Body of pancreas (tissue), 4 donors: ENCODE results near the gene THSD7A.

Experiments
- POLR2A ChIP-seq, 3 donors: fragments of 450-650 bp; IDR thresholded peaks; one replicate each; pipeline ENCODE4 v1.6.1; 2016; ENCODE audit warnings: antibody characterized with exemption in 3 of 3, mild to moderate bottlenecking in 2 of 3
- TF ChIP-seq, protein P1 (sequence below), 7 experiments: fragments of 450-650 bp in 4 of 7; fragments of 200-600 bp in 3 of 7; sonication (generic) in 3 of 7; IDR thresholded peaks; one replicate each; pipeline ENCODE4 v1.5.1; 2016 to 2019; ENCODE audit warnings: antibody characterized with exemption in 7 of 7

DNA sequence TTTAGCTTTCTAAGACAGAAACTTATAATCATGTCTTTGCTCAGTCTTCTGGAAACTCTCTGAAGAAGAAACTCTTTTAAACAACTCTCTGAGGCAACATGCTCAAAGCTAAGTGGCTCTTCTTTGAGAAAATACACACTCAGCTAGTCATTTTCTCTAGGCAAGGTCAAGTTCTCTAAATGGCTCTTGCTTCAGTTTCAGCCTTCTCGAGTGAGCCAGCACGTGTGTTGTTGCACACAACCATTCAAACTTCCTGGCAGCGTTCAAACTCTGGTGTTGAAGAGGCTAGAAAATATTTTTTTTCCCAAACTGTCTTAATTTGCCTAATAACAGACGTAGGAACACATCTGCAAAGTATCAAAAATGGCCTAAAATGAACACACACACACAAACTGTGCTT, 129.1 kb downstream of the THSD7A start:
- TF ChIP-seq, protein P1, sequence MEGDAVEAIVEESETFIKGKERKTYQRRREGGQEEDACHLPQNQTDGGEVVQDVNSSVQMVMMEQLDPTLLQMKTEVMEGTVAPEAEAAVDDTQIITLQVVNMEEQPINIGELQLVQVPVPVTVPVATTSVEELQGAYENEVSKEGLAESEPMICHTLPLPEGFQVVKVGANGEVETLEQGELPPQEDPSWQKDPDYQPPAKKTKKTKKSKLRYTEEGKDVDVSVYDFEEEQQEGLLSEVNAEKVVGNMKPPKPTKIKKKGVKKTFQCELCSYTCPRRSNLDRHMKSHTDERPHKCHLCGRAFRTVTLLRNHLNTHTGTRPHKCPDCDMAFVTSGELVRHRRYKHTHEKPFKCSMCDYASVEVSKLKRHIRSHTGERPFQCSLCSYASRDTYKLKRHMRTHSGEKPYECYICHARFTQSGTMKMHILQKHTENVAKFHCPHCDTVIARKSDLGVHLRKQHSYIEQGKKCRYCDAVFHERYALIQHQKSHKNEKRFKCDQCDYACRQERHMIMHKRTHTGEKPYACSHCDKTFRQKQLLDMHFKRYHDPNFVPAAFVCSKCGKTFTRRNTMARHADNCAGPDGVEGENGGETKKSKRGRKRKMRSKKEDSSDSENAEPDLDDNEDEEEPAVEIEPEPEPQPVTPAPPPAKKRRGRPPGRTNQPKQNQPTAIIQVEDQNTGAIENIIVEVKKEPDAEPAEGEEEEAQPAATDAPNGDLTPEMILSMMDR (IDR thresholded peaks at IDR 0.05): no peak
- no peak for TF ChIP-seq POLR2A (IDR thresholded peaks at IDR 0.05)
